Upper lobe of right lung (tissue), 1 donor: ENCODE data around the gene SUMO2. TPM values are rescaled to one million over a fixed set of nuclear protein-coding genes. Genes with fewer than 3 reads are reported as not detected.
"Not testable (repeated sequence)": the region's sequence is repeated elsewhere in the genome, so short reads cannot be mapped to it uniquely, and the experiment has no call there.

ENCODE experiments used
- ATAC-seq: fragments of 200-7000 bp; cut with Tn5 transposase; one replicate; pipeline ENCODE4 v1.9.1; 2020; ENCODE audit warnings: mild to moderate bottlenecking, moderate library complexity
- DNase-seq: peaks from one replicate; pipeline ENCODE4 v3.0.0-alpha.2; 2020
- H3K27ac ChIP-seq: fragments of 200-600 bp; one replicate; pipeline ENCODE4 v1.8.0; 2022
- H3K27me3 ChIP-seq: fragments of 200-600 bp; one replicate; pipeline ENCODE4 v1.8.0; 2022; ENCODE audit warnings: mild to moderate bottlenecking
- H3K36me3 ChIP-seq: fragments of 200-600 bp; one replicate; pipeline ENCODE4 v1.8.0; 2022
- H3K4me1 ChIP-seq: fragments of 200-600 bp; one replicate; pipeline ENCODE4 v1.8.0; 2022
- H3K4me3 ChIP-seq: fragments of 200-600 bp; one replicate; pipeline ENCODE4 v1.8.0; 2022; ENCODE audit warnings: mild to moderate bottlenecking
- H3K9me3 ChIP-seq: fragments of 200-600 bp; one replicate; pipeline ENCODE4 v1.8.0; 2022
- CTCF ChIP-seq: fragments of 200-600 bp; IDR thresholded peaks from one replicate; pipeline ENCODE4 v1.8.0; 2022; ENCODE audit warnings: antibody characterized with exemption
- intact Hi-C: fragments of 100-400 bp; cut with DNase I; formaldehyde crosslinking; loops from one replicate; pipeline ENCODE4 v1.11.0; 2022
- total RNA-seq: library from RNA; stranded (reverse); fragmentation: NEBNext Ultra II Directional; extraction: Animal tissue kit (Norgen Biotek cat#: 25700); gene quantifications from one replicate; pipeline ENCODE4 v1.2.1, GENCODE V29; 2021
- donor health status: DM: no; HTN: yes; CAD: no; lungs with severe emphysema.

The SUMO2 gene
- total RNA-seq, 1 donor from 2014 or later: 316 TPM

- intact Hi-C loops: no loop called here
- H3K9me3 ChIP-seq: no peaks in the 10 kb centered on the region
- H3K4me1 ChIP-seq: peaks cover 13% of the 10 kb centered on the region
- no peak for TF ChIP-seq CTCF
- H3K4me3 ChIP-seq: no peak overlapping the region
- ATAC-seq (no peak), DNase-seq (no peak)
- no peak overlapping the region for H3K27ac ChIP-seq
- no peaks in the 10 kb centered on the region for H3K27me3 ChIP-seq
- peaks cover 44% of the 10 kb centered on the region for H3K36me3 ChIP-seq
Measured at GRCh38 chr17:75207760-75208159, 25.0 kb upstream of the SUMO2 start.

DNA sequence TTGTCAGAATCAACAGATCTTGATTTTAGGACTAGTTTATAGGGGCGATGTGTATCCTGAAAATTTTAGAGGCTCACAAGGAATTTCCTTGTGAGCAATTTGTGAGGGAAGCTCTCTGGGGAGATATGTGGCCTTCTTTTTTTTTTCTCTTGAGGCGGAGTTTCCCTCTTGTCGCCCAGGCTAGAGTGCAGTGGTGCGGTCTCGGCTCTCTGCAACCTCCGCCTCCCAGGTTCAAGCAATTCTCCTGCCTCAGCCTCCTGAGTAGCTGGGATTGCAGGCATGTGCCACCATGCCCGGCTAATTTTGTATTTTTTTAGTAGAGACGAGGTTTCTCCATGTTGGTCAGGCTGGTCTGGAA lies 24.3 kb upstream of the SUMO2 start:
- Histone ChIP-seq H3K36me3 (peaks cover 37% of the 10 kb centered on the region), H3K4me1 (peaks cover 13% of the 10 kb centered on the region), H3K4me3 (peak overlapping the region; percentile 75)
- H3K27ac ChIP-seq, H3K9me3 ChIP-seq, intact Hi-C loops, ATAC-seq, DNase-seq, H3K27me3 ChIP-seq: not testable (repeated sequence)

DNA sequence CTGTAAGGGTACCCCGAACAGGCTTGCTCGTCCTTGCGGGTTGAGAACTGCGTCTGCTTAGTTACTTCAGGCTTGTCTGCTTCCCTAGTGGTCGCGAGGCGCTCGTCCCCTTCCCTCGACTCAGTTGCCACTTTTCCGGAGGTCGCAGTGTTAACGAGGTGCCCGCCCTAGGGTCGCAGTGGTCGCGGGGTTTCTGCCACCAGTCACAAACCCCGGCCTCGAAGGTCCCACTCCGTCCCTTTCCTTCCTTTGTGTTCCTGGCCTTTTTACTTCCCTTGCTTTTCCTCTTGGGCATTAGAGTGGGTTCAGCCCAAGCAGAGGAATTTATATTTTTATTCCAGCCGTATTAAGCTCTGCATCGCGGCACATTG lies 23.0 kb upstream of the SUMO2 start:
- Histone ChIP-seq H3K4me1 (peaks cover 13% of the 10 kb centered on the region), H3K27ac (peak overlapping the region; percentile 98), H3K4me3 (peak overlapping the region; percentile 75), H3K36me3 (peaks cover 25% of the 10 kb centered on the region), H3K27me3 (no peaks in the 10 kb centered on the region), H3K9me3 (no peaks in the 10 kb centered on the region)
- DNase-seq: no peak
- no peak for TF ChIP-seq CTCF
- no peak for ATAC-seq
- intact Hi-C loops: no loop called here

- intact Hi-C loops: no loop called here
- Histone ChIP-seq H3K36me3 (peaks cover 19% of the 10 kb centered on the region), H3K4me3 (peak within 1 kb of the TSS; percentile 75), H3K27me3 (no peaks in the 10 kb centered on the region), H3K27ac (peak within 1 kb of the TSS; percentile 98), H3K9me3 (no peaks in the 10 kb centered on the region), H3K4me1 (peaks cover 13% of the 10 kb centered on the region)
- no peak for TF ChIP-seq CTCF
- ATAC-seq (peak; percentile 98), DNase-seq (peak; percentile 97)
Measured at GRCh38 chr17:75205037-75205792, 22.5 kb upstream of the SUMO2 start, which contains the start of gene NUP85. TSS of gene NUP85 (plus strand) at chr17:75205679. CDS start at chr17:75205762, 83 bp downstream.

GRCh38 chr17:75199886-75200618 lies 17.3 kb upstream of the SUMO2 start:
- ATAC-seq (no peak), DNase-seq (no peak)
- Histone ChIP-seq H3K9me3 (no peaks in the 10 kb centered on the region), H3K36me3 (no peaks in the 10 kb centered on the region), H3K27me3 (no peaks in the 10 kb centered on the region), H3K4me1 (no peaks in the 10 kb centered on the region), H3K4me3 (no peak overlapping the region), H3K27ac (no peak overlapping the region)
- intact Hi-C loops: no loop called here
- TF ChIP-seq CTCF: no peak

DNA sequence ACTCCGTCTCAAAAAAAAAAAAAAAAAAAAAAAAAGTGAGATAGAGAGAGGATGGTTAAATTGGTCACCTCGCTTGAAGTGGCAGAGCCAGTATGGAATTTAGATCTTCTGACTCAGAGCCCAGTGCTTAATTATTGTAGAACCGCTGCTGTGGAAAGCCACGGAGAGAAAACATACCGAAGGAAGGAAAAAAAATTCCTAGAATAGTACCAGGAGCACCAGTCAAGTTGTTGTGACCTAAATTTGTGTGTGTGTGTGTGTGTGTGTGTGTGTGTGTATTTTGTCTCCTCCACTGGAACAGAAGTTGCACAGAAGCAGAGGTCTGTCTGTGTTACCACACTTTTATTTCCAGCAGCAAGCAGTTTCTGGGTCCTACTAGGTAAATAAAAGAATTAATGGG lies 12.1 kb upstream of the SUMO2 start:
- no peak for TF ChIP-seq CTCF
- intact Hi-C loops: no loop called here
- DNase-seq: no peak
- Histone ChIP-seq H3K4me1 (no peaks in the 10 kb centered on the region), H3K9me3 (no peaks in the 10 kb centered on the region), H3K4me3 (no peak overlapping the region), H3K27me3 (no peaks in the 10 kb centered on the region), H3K27ac (no peak overlapping the region), H3K36me3 (no peaks in the 10 kb centered on the region)
- ATAC-seq: no peak
